OCI-LY1 (cell line): ENCODE results near the gene NCEH1.

Experiments used
- H2AFZ ChIP-seq: fragments of 200-600 bp; sonication (generic), shearing (Covaris generic); 2 replicates; pipeline ENCODE4 v1.6.0; 2014; ENCODE audit warnings: antibody characterized with exemption, mild to moderate bottlenecking, low read length
- H3F3A ChIP-seq: fragments of 200-600 bp; sonication (generic), shearing (Covaris generic); 2 replicates; pipeline ENCODE4 v1.6.0; 2014; ENCODE audit warnings: mild to moderate bottlenecking, antibody characterized with exemption, low read length, moderate library complexity; ENCODE audit not compliant: insufficient read depth
- H3K27ac ChIP-seq: fragments of 200-600 bp; sonication (generic); 2 replicates; pipeline ENCODE4 v1.5.1; 2014; ENCODE audit warnings: low read length, mixed run types, mild to moderate bottlenecking, low read depth; ENCODE audit not compliant: poor library complexity, severe bottlenecking
- H3K27me3 ChIP-seq: fragments of 200-600 bp; sonication (generic); 2 replicates; pipeline ENCODE4 v1.6.0; 2014; ENCODE audit warnings: antibody characterized with exemption, mild to moderate bottlenecking, low read length, moderate library complexity; ENCODE audit not compliant: insufficient read depth
- H3K36me3 ChIP-seq: fragments of 200-600 bp; sonication (generic); 2 replicates; pipeline ENCODE4 v1.6.1; 2014; ENCODE audit warnings: mild to moderate bottlenecking, antibody characterized with exemption, low read length, moderate library complexity, mixed read lengths; ENCODE audit not compliant: insufficient read depth
- H3K4me1 ChIP-seq: fragments of 200-600 bp; sonication (generic); 2 replicates; pipeline ENCODE4 v1.5.1; 2014; ENCODE audit warnings: mild to moderate bottlenecking, low read length, moderate library complexity; ENCODE audit not compliant: insufficient read depth, severe bottlenecking
- H3K4me2 ChIP-seq: fragments of 200-600 bp; sonication (generic), shearing (Covaris generic); 2 replicates; pipeline ENCODE4 v1.6.1; 2014; ENCODE audit warnings: low read length
- H3K4me3 ChIP-seq: fragments of 200-600 bp; sonication (generic); 2 replicates; pipeline ENCODE4 v1.5.1; 2014; ENCODE audit warnings: low read length, low read depth, mild to moderate bottlenecking, mixed read lengths; ENCODE audit not compliant: poor library complexity, severe bottlenecking
- H3K79me2 ChIP-seq: fragments of 200-600 bp; shearing (Covaris generic); 2 replicates; pipeline ENCODE4 v1.6.1; 2016; ENCODE audit warnings: mixed run types, low read length, mixed read lengths; ENCODE audit not compliant: insufficient read depth
- H3K9ac ChIP-seq: fragments of 200-600 bp; sonication (generic), shearing (Covaris generic); 2 replicates; pipeline ENCODE4 v1.6.1; 2014; ENCODE audit warnings: mild to moderate bottlenecking, low read length, mixed read lengths
- H3K9me2 ChIP-seq: fragments of 200-600 bp; sonication (generic), shearing (Covaris generic); 2 replicates; pipeline ENCODE4 v1.6.1; 2014; ENCODE audit warnings: low read depth, mild to moderate bottlenecking, low read length, mixed read lengths
- H3K9me3 ChIP-seq: fragments of 200-600 bp; shearing (Covaris generic); 2 replicates; pipeline ENCODE4 v1.6.1; 2014; ENCODE audit warnings: low read length, mixed read lengths
- H4K20me1 ChIP-seq: fragments of 200-600 bp; sonication (generic), shearing (Covaris generic); 2 replicates; pipeline ENCODE4 v1.6.0; 2016; ENCODE audit warnings: mild to moderate bottlenecking, low read length; ENCODE audit not compliant: insufficient read depth
- CTCF ChIP-seq: fragments of 200-600 bp; sonication (generic), shearing (Covaris generic); IDR thresholded peaks from 2 replicates; pipeline ENCODE4 v1.5.1; 2017; ENCODE audit warnings: mild to moderate bottlenecking, antibody characterized with exemption, low read length, moderate library complexity, mixed read lengths
- EZH2 ChIP-seq: fragments of 200-600 bp; sonication (generic), shearing (Covaris generic); IDR thresholded peaks from 2 replicates; pipeline ENCODE4 v1.8.0; 2017; ENCODE audit warnings: borderline replicate concordance, mixed run types, mild to moderate bottlenecking, antibody characterized with exemption, low read length, moderate library complexity, mixed read lengths

The NCEH1 gene

GRCh38 chr3:172629470-172629869, 81.4 kb downstream of the NCEH1 start:
- Histone ChIP-seq H4K20me1 (no peaks in the 10 kb centered on the region), H3K9ac (no peak overlapping the region), H3K9me2 (no peaks in the 10 kb centered on the region), H3K4me1 (no peaks in the 10 kb centered on the region), H3K36me3 (no peaks in the 10 kb centered on the region), H3K4me2 (no peak overlapping the region), H3K27ac (no peak overlapping the region), H3K27me3 (no peaks in the 10 kb centered on the region), H2AFZ (no peak overlapping the region), H3K4me3 (no peak overlapping the region), H3K79me2 (no peaks in the 10 kb centered on the region), H3K9me3 (no peaks in the 10 kb centered on the region), H3F3A (no peaks in the 10 kb centered on the region)
- TF ChIP-seq CTCF (no peak), EZH2 (no peak)

GRCh38 chr3:172627057-172627809, 83.6 kb downstream of the NCEH1 start:
- Histone ChIP-seq H3K79me2 (no peaks in the 10 kb centered on the region), H3K27me3 (no peaks in the 10 kb centered on the region), H3K9ac (no peak overlapping the region)

GRCh38 chr3:172626021-172626640, 84.7 kb downstream of the NCEH1 start:
- Histone ChIP-seq H3K9me3 (no peaks in the 10 kb centered on the region), H3K27me3 (no peaks in the 10 kb centered on the region), H3K36me3 (no peaks in the 10 kb centered on the region), H4K20me1 (no peaks in the 10 kb centered on the region), H3K4me1 (no peaks in the 10 kb centered on the region), H3F3A (no peaks in the 10 kb centered on the region), H3K79me2 (no peaks in the 10 kb centered on the region), H2AFZ (no peak overlapping the region), H3K4me2 (no peak overlapping the region), H3K9me2 (no peaks in the 10 kb centered on the region), H3K27ac (no peak overlapping the region), H3K4me3 (no peak overlapping the region), H3K9ac (no peak overlapping the region)
- no peak for TF ChIP-seq EZH2
- TF ChIP-seq CTCF, result no peak

More at GRCh38 chr3:172627057-172627809, 83.6 kb downstream of the NCEH1 start:
- no peaks in the 10 kb centered on the region for H3F3A ChIP-seq
- no peaks in the 10 kb centered on the region for H3K36me3 ChIP-seq
- H2AFZ ChIP-seq, result no peak overlapping the region
- no peak overlapping the region for H3K4me3 ChIP-seq
- H3K4me1 ChIP-seq, result no peaks in the 10 kb centered on the region
- H3K27ac ChIP-seq, result no peak overlapping the region
- H3K9me3 ChIP-seq, result no peaks in the 10 kb centered on the region
- TF ChIP-seq CTCF, result no peak
- no peak for TF ChIP-seq EZH2
- no peaks in the 10 kb centered on the region for H4K20me1 ChIP-seq
- H3K4me2 ChIP-seq, result no peak overlapping the region
- no peaks in the 10 kb centered on the region for H3K9me2 ChIP-seq
